HepG2 (cell line): ENCODE data around the gene ERF. TPM values are rescaled to one million over a fixed set of nuclear protein-coding genes. Genes with fewer than 3 reads are reported as not detected.

Experiments used
- ATAC-seq: fragments of 200-7000 bp; cut with Tn5 transposase; 3 replicates; pipeline ENCODE4 v1.9.1; 2020; ENCODE audit warnings: mild to moderate bottlenecking, moderate library complexity
- BruUV-seq: library from RNA; stranded (reverse); fragments of 400-500 nt; replicated peaks from 2 replicates; lab custom pipeline; 2021; lab: Mats Ljungman, UMichigan
- CTCF ChIA-PET: fragments of 300-600 bp; formaldehyde crosslinking; extraction: SDS; loops from one replicate; lab custom pipeline; 2021; ENCODE audit warnings: low total read pairs, inconsistent platforms, low intra/inter-chr PET ratio; lab: Yijun Ruan, JAX
- POLR2A ChIA-PET: fragments of 350-600 bp; sonication (Branson Sonifier 250); formaldehyde crosslinking; loops from one replicate; lab custom pipeline; 2020; ENCODE audit warnings: antibody characterized with exemption, inconsistent platforms; lab: Yijun Ruan, JAX
- DNase-seq: peaks from one replicate; pipeline ENCODE4 v3.0.0-alpha.2; 2015; ENCODE audit warnings: low spot score
- FAIRE-seq: peaks from 3 replicates; lab custom pipeline; 2011; peaks lifted over from hg19 to GRCh38; lab: Jason Lieb, UNC
- H2AFZ ChIP-seq: one replicate; pipeline ENCODE4 v1.6.1; 2011; ENCODE audit warnings: low read length, inconsistent platforms
- H3K27ac ChIP-seq: fragments of 300-600 bp; 3 replicates; pipeline ENCODE4 v1.8.0; 2011; ENCODE audit warnings: mixed run types, mild to moderate bottlenecking, mixed read lengths, low read length, inconsistent platforms; ENCODE audit not compliant: insufficient read depth; ENCODE audit errors: extremely low read length
- H3K27me3 ChIP-seq, 2 experiments: fragments of 200-600 bp in 1 of 2; 2 replicates in 1 of 2; 3 replicates in 1 of 2; pipeline versions ENCODE4 v1.6.0 to v1.8.0; 2011; ENCODE audit warnings: low read length in 2 of 2, mild to moderate bottlenecking in 2 of 2, moderate library complexity in 2 of 2, inconsistent platforms in 1 of 2; ENCODE audit not compliant: insufficient read depth in 2 of 2, control insufficient read depth in 1 of 2
- H3K36me3 ChIP-seq, 2 experiments: fragments of 200-600 bp in 1 of 2; replicated peaks in 1 of 2; 2 replicates in 1 of 2; 3 replicates in 1 of 2; pipeline versions ENCODE4 v1.5.1 to v1.8.0; 2011; ENCODE audit warnings: low read length in 2 of 2, inconsistent platforms in 1 of 2; ENCODE audit not compliant: insufficient read depth in 2 of 2, control insufficient read depth in 1 of 2
- H3K4me1 ChIP-seq: 2 replicates; pipeline ENCODE4 v1.5.1; 2012; ENCODE audit warnings: low read length, inconsistent platforms; ENCODE audit not compliant: insufficient read depth
- H3K4me2 ChIP-seq: 2 replicates; pipeline ENCODE4 v1.6.0; 2011; ENCODE audit warnings: low read depth, low read length, inconsistent platforms
- H3K4me3 ChIP-seq, 3 experiments: fragments of 200-600 bp in 1 of 3; sonication (generic), shearing (Covaris generic) in 1 of 3; replicated peaks in 1 of 3; 2 replicates each; pipeline ENCODE4 v1.5.1; 2011 to 2016; ENCODE audit warnings: low read length in 3 of 3, inconsistent platforms in 2 of 3, low read depth in 2 of 3, mild to moderate bottlenecking in 2 of 3, control low read depth in 1 of 3, mixed read lengths in 1 of 3; ENCODE audit not compliant: insufficient read depth in 1 of 3
- H3K79me2 ChIP-seq: one replicate; pipeline ENCODE4 v1.6.1; 2011; ENCODE audit warnings: low read length, inconsistent platforms; ENCODE audit not compliant: insufficient read depth
- H3K9ac ChIP-seq: 2 replicates; pipeline ENCODE4 v1.6.0; 2011; ENCODE audit warnings: mild to moderate bottlenecking, low read depth, low read length, inconsistent platforms; ENCODE audit not compliant: insufficient read depth
- H3K9me3 ChIP-seq: 2 replicates; pipeline ENCODE4 v1.5.1; 2012; ENCODE audit warnings: mild to moderate bottlenecking, low read length
- H4K20me1 ChIP-seq: 2 replicates; pipeline ENCODE4 v1.6.0; 2011; ENCODE audit warnings: inconsistent platforms, mild to moderate bottlenecking, low read length, moderate library complexity; ENCODE audit not compliant: insufficient read depth
- EZH2 ChIP-seq: conservative IDR thresholded peaks from 2 replicates; pipeline ENCODE4 v1.6.1; 2012; ENCODE audit warnings: mild to moderate bottlenecking, low read depth, low read length, moderate library complexity
- GLI4 ChIP-seq: sonication (generic); formaldehyde crosslinking; IDR thresholded peaks from 2 replicates; pipeline ENCODE4 v1.5.1; 2020; ENCODE audit warnings: missing genetic modification reagents, mild to moderate bottlenecking, moderate library complexity, borderline replicate concordance
- HMGA1 ChIP-seq: sonication (generic); formaldehyde crosslinking; conservative IDR thresholded peaks from 2 replicates; pipeline ENCODE4 v1.4.0; 2020; ENCODE audit warnings: missing genetic modification reagents
- JUNB ChIP-seq: sonication (generic); formaldehyde crosslinking; IDR thresholded peaks from 2 replicates; pipeline ENCODE4 v1.8.0; 2022; ENCODE audit warnings: missing genetic modification reagents, mild to moderate bottlenecking, borderline replicate concordance
- NAIF1 ChIP-seq: sonication (generic); formaldehyde crosslinking; IDR thresholded peaks from 2 replicates; pipeline ENCODE4 v1.5.0; 2020; ENCODE audit warnings: mild to moderate bottlenecking, missing genetic modification reagents, borderline replicate concordance
- NFAT5 ChIP-seq: sonication (generic); formaldehyde crosslinking; IDR thresholded peaks from 2 replicates; pipeline ENCODE4 v1.4.0; 2020; ENCODE audit warnings: missing genetic modification reagents
- NFATC3 ChIP-seq: sonication (generic); formaldehyde crosslinking; IDR thresholded peaks from 2 replicates; pipeline ENCODE4 v1.5.1; 2020; ENCODE audit warnings: mild to moderate bottlenecking, missing genetic modification reagents
- PPARG ChIP-seq: conservative IDR thresholded peaks from 2 replicates; pipeline ENCODE4 v1.6.1; 2016; ENCODE audit warnings: missing biosample characterization, missing genetic modification reagents
- PRPF4 ChIP-seq: fragments of 200-400 bp; formaldehyde crosslinking; IDR thresholded peaks from 2 replicates; pipeline ENCODE4 v1.6.1; 2016; ENCODE audit warnings: low read length, low read depth; ENCODE audit not compliant: poor library complexity, severe bottlenecking
- SNAI1 ChIP-seq: sonication (generic); formaldehyde crosslinking; IDR thresholded peaks from 2 replicates; pipeline ENCODE4 v1.5.0; 2020; ENCODE audit warnings: mild to moderate bottlenecking, missing genetic modification reagents, borderline replicate concordance
- TAF15 ChIP-seq: fragments of 200-400 bp; formaldehyde crosslinking; IDR thresholded peaks from one replicate; pipeline ENCODE4 v1.6.1; 2018; ENCODE audit warnings: mild to moderate bottlenecking, low read depth, low read length; ENCODE audit not compliant: poor library complexity, severe bottlenecking
- TP53 ChIP-seq: sonication (generic); formaldehyde crosslinking; conservative IDR thresholded peaks from 2 replicates; pipeline ENCODE4 v1.4.0; 2020; ENCODE audit warnings: missing genetic modification reagents
- ZNF138 ChIP-seq: sonication (generic); formaldehyde crosslinking; IDR thresholded peaks from 2 replicates; pipeline ENCODE4 v1.5.0; 2020; ENCODE audit warnings: mild to moderate bottlenecking, low read depth, missing genetic modification reagents
- ZNF567 ChIP-seq: sonication (generic); formaldehyde crosslinking; IDR thresholded peaks from 2 replicates; pipeline ENCODE4 v1.8.1; 2023; ENCODE audit warnings: mild to moderate bottlenecking, missing genetic modification reagents, borderline replicate concordance
- ZNF879 ChIP-seq: sonication (generic); formaldehyde crosslinking; IDR thresholded peaks from 2 replicates; pipeline ENCODE4 v1.8.1; 2023; ENCODE audit warnings: missing genetic modification reagents
- ZNF891 ChIP-seq: sonication (generic); formaldehyde crosslinking; IDR thresholded peaks from 2 replicates; pipeline ENCODE4 v1.5.0; 2020; ENCODE audit warnings: mild to moderate bottlenecking, missing genetic modification reagents
- WGBS: methylation state at CpG from one replicate; pipeline ENCODE4 v1.1.6; 2017; ENCODE audit warnings: low lambda C conversion rate; 5-methylcytosine and 5-hydroxymethylcytosine counted together
- in situ Hi-C: cut with HindIII; loops from 2 replicates; pipeline ENCODE4 v1.10.0; 2017; ENCODE audit warnings: low pct_unique_long_range_greater_than_20kb; ENCODE audit not compliant: extremely low pct_ligation_motif_present
- intact Hi-C: fragments of 100-400 bp; cut with micrococcal nuclease; formaldehyde crosslinking; loops from one replicate; pipeline ENCODE4 v1.10.0; 2022; ENCODE audit not compliant: unreplicated experiment
- polyA plus RNA-seq, 8 experiments: library from polyadenylated mRNA; depleted of rRNA in 3 of 8; stranded (reverse) in 7 of 8; unstranded in 1 of 8; fragments of >200 nt; fragmentation: Illumina TruSeq in 4 of 8; extraction: Trizol in 4 of 8; gene quantifications; 2 replicates each; pipeline versions ENCODE4 v1.2.1 to v1.2.3, GENCODE V29; 2011 to 2016; ENCODE audit warnings: low read depth in 4 of 8, missing spikeins in 1 of 8, mixed read lengths in 1 of 8; ENCODE audit not compliant: insufficient read depth in 1 of 8
- total RNA-seq, 5 experiments: library from RNA; depleted of rRNA; stranded (reverse); fragments of >200 nt; fragmentation: Illumina TruSeq; extraction: Trizol; gene quantifications; 2 replicates each; pipeline ENCODE4 v1.2.3, GENCODE V29; 2016; ENCODE audit warnings: low read depth in 1 of 5

ERF gene
- total and polyA plus RNA-seq, 2 of the 13 experiments (the other 11 are each of a cell fraction or from before 2014, with no cell fraction given): 67.1 to 69.9 TPM

DNA sequence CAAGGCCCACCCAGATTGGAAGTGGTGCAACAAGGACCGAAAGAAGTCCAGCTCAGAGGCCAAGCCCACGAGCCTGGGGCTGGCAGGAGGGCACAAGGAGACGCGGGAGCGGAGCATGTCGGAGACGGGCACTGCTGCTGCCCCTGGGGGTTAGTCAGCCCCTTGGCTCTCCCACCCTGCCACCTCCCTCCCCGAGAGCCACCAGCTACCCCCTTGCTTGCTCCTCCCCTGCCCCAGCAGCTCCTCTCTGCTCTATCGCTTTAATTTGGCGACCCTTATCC is 32.8 kb upstream of the ERF start:
- Histone ChIP-seq H2AFZ (no peak overlapping the region), H3K27me3 (no peaks in the 10 kb centered on the region; a peak in 1 of 5 replicates), H3K79me2 (peaks cover 25% of the 10 kb centered on the region), H3K4me1 (peaks cover 26% of the 10 kb centered on the region), H3K4me2 (no peak overlapping the region), H4K20me1 (peaks cover 11% of the 10 kb centered on the region; the same call in 1 of the 2 replicates), H3K9ac (no peak overlapping the region), H3K9me3 (no peaks in the 10 kb centered on the region), H3K27ac (no peak overlapping the region), H3K36me3 (peaks cover 26 to 57% of the 10 kb centered on the region in 2 experiments; a peak in 4 of 5 replicates), H3K4me3 (no peak overlapping the region)
- DNase-seq: no peak
- intact Hi-C loops (no loop called here), in situ Hi-C loops (loop anchor here (5.0 kb wide), 1 partner anchor 35 kb away; no protein-coding TSS in a partner anchor)
- no TSS peak for BruUV-seq
- no peak for ATAC-seq
- WGBS: 92% methylated on average over 3 of the region's 10 CpGs
- no peak for TF ChIP-seq NFATC3 (CRISPR knock-in tag)
- no peak for TF ChIP-seq SNAI1 (CRISPR knock-in tag)
- no peak for TF ChIP-seq NAIF1 (CRISPR knock-in tag)
- TF ChIP-seq PPARG (CRISPR knock-in tag): no peak
- TF ChIP-seq TP53 (CRISPR knock-in tag): no peak
- TF ChIP-seq ZNF567 (CRISPR knock-in tag): no peak
- TF ChIP-seq ZNF138: no peak
- no peak for TF ChIP-seq ZNF891 (CRISPR knock-in tag)
- TF ChIP-seq NFAT5: no peak
- TF ChIP-seq ZNF879 (CRISPR knock-in tag): no peak
- no peak for TF ChIP-seq EZH2
- TF ChIP-seq TAF15: no peak
- TF ChIP-seq PRPF4: no peak
- TF ChIP-seq GLI4: no peak
- TF ChIP-seq HMGA1: no peak
- no peak for TF ChIP-seq JUNB
- ChIA-PET POLR2A (no interaction called here), CTCF (no interaction called here)
- no peak for FAIRE-seq
